ENCODE results near the gene TMEFF2.

Gene TMEFF2

DNA sequence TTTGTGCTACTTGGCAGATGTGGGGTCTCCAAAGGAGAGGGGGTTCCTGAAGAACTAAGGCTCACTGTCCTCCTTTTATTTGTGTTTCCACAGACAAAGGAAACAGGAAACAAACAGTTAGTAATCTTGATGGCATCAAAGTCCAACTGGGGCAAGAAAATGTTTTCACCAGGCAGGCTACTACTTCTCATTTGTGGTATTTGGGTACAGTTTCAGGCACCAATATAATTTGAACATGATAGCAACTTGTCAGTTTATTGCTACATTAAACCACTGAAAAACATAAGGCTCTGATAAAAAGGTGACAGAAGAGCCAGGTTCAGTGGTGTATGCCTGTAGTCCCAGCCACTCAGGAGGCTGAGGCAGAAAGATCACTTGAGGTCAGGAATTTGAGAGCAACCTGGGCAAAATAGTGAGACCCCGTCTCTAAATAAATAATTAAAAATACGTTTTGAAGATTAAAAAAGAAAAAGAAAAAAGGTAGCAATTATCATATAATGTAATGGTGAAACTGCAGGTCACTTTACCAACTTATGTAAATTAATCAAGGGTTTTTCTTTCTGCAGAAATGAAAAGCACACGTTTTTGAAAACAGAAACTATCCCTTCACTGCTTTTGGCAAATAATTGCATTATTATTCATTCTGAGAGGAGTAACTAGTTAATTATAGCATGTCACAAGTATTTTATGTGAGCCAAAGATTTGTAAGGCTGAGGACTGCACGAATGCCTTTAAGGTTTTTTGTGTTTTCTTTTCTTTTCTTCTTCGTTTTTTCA is 190.4 kb downstream of the TMEFF2 start:
- DNase-seq, result no peak

DNA sequence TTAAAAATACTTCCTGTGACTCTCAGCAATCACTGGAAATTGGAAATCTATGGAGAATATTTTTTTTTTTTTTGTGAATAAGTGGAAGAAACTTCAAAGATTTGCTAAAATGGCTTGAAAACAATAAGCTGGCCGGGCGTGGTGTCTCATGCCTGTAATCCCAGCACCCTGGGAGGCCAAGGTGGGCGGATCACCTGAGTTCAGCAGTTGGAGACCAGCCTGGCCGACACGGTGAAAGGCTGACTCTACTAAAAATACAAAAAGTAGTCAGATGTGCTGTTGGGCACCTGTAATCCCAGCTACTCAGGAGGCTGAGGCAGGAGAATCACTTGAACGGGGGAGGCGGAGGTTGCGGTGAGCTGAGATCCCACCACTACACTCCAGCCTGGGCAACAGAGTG is 192.3 kb downstream of the TMEFF2 start:
- DNase-seq, result no peak

DNA sequence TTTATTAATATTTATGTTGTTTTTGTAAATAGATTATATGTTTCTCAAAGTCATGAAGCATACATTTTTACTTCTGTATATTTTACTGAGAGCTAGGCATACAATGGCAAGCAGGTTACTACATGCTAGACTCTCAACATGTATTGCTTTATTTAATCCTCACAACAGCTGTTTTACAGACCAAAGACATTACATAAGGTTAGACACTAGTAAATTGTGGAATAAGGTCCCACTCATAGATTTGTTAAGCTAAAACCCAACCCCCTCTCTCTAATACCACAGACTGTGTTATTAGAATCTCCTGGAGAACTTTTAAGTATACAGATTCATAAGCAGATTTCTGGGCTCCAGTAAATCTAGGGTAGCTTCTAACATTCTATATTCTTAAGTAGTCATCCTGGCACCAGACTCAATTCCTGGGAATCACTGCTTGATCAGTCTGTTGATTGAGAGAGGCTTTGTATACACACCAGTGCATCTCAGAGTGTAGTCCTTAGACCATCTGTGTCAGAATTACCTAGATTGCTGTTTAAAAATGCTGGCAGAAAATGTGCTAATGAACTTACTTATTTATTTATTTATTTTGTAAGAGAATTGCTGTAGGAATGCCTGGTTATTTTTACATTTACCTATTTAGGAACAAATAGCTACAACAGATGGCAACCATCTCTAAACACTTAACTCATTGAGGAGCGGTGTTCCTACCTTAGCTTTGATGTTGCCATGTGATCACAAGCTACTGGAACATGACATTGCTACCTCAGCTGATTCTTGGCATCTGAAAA is 194.3 kb downstream of the TMEFF2 start:
- DNase-seq, result no peak

DNA sequence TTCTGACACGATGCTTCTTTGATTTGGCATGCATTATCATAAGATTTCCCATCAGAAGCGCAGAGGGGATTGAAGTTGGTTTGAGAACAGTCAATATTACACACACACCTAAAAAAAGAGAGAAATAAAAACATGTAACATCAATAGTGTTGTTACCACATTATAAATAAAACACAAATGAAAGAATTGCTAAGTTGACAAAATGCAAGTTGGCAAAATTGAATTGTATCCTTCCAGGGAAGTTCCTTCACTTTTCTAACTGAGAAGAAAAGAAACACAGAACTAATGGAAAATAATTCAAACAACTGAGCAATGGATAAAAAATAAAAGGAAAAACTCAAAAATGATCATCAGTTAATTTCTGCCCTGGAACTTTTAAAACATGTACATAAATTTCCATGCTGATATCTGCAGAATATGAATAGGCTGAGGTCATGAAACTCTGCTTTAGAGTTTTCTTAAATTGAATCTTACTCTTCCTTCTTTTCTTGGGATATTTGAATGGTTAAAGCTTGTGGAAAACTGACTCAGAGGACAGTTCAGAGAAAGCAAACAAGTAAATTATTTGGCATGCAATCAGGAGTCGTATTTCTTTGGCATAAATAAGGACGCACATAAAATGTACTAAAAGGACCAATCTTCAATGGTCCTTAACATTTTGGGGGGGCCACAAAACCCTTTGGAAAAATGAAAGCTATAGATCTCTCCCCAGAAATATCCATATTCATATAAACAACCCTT is 195.5 kb downstream of the TMEFF2 start:
- DNase-seq, result no peak

DNA sequence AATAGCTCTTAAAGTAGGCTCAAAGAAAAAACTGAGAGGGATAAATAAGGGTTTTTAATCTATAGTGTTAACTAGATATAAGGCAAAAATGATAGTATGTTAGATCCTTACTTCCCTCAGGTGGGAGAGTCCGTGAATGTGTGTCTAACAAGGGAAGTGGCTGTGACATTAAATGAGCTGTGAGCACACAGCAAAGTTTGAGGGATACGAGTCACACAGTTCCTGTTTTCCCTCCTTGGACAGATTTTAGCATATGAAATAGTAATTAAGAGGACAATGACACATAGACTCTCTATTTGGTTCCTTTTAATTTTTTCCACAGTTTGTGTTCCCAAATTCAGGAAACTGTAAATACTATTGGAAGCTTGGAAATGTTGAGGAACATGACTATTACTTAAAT is 199.4 kb downstream of the TMEFF2 start:
- DNase-seq, result no peak

DNA sequence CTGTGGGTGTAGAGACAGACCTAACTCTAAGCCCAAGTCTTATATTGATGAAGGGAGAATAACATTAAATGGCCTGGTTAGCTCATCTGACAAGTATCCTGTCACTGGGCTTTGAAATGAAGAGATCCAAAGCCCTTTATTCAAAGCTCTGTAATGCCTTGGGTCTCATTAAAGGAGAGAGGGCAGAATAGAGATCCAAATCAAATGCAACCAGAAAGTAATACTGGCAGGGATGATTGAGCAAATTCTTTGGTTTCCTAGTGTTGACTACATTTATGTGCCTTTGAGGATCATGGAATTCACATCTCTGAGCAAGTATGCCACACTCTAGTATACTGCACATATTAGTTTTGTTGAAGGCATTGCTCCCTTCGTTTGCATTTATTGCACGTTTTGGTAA is 200.0 kb downstream of the TMEFF2 start:
- no peak for DNase-seq

DNA sequence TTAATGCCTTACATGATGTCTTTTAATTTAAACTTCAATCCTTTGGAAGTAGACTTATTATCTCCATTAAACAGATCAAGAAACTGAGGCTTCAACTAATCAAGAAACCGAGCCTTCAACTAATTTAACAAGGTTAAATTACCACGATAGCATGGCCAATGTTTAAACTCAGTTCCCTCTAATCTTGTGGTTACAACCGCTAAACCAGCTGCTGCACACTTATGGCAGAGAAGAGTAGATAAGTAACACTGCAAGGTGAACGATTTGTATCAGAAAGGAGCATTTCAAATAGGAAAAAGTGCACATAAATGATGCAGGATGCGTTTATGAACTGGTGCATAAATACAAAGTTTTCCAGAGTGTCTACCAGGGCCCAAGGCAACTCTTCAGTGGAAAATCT is 203.3 kb downstream of the TMEFF2 start:
- no peak for DNase-seq

DNA sequence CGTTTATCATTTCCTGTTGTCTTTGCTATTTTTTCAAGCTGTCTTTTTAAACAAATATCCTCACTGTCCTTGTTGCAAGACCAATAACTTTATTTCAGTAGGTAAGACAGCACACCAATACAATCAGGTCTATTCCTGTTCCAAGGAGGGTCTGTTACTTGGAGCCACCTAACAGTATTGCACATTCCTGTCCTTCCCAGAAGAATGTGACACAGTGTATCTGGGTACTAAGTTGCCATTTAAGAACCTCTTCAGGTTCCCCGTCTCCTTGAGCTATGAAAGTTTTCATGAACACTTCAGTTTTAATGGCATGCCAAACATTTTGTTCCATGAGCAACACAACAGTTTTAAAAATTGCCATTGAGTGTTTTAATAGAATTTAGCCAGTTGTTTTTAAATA is 209.0 kb downstream of the TMEFF2 start:
- no peak for DNase-seq

DNA sequence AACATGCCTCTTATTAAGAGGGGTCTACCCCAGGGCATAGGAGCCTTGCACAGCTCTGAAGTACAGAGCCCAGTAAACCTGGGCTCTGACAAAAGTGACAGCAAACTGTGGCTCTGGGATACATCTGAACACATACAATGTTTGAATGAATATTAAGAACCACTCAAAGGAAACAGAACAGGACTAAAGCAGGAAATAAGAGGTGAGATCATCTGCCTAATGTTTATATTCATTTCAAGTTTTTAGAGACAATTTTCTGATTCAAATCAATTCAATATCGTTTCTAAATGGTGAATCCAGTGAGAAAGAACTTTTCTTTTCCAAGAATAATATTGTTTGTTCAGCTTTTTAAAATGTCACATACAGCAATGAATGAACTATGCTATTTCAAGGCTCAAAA is 211.1 kb downstream of the TMEFF2 start:
- no peak for DNase-seq

DNA sequence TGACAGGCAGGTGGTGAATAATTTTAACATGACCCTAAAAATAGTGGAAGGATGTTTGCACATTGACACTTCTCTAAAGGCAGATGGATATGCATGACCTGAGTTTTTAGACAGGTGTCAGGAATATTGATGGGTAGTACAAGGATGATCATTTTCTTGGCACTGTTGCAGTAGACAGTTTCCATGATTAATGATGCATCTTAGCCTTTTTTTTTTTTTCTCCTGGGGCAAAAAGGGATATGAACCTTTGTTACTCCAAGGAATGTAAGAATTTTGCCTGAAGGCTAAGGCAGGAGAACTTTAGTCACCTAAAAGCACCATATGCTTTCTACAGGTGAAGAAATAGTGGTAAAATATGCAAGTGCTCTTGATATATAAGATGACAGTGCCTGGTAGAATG is 211.5 kb downstream of the TMEFF2 start:
- no peak for DNase-seq

DNA sequence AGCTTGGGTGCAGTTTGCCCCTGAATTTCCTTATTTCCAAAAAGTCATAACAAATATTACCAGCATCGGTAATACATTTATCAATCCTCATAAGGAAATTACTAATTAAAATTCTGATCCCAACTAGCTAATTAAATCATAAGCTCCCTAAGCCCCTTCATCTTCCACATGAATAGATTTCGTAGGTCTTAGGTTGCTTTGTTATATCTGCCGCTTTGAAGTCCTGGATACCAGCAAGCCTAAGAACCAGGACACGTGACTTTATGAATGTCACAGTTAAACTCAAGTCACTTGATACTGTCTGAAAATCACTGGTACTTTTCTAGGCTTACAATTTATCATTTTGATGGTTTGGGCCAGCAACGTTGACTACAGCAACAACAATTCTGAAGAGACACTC is 213.0 kb downstream of the TMEFF2 start:
- no peak for DNase-seq

DNA sequence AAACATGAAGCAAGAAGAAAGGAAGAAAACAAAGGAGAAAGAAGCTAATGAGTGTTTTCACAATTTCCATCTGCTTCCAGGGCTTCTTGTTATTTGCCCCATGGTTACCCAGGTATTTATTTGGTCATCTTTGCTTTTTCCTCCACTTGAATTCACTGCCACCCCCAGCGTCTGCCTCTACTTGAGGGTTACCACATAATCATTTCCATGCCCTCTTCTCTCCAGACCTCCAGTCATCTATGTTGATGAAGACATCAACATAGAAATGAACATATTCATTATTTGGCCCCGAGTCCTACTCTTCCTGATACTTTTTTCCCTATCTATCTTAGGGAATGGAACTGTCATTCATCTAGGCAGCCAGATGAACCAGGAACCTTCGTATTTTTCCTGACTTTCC is 214.2 kb downstream of the TMEFF2 start:
- no peak for DNase-seq

DNA sequence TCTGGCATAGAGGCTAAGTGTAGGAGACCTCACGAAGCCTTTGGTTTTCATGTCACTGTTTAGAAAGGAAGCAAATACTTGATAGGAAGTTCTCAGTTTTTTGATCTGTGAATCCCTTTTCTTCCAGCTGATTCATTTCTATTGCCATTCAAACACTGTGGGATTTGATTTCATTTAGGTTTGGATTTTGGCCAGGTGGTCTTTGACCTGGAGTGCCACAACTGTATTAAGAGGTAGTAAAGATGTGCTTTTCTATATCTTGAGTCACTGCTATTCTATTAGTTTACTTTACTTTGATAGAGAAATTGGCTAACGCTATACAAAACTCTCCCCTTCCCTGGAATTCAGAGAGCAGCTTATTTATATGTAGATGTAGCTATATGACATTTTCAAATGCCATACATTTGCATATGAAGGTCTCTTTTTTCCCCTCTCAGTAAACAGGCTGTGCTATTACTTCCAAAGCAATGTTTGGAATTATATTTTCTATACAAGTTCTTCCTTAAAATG is 215.5 kb downstream of the TMEFF2 start:
- no peak for DNase-seq

DNA sequence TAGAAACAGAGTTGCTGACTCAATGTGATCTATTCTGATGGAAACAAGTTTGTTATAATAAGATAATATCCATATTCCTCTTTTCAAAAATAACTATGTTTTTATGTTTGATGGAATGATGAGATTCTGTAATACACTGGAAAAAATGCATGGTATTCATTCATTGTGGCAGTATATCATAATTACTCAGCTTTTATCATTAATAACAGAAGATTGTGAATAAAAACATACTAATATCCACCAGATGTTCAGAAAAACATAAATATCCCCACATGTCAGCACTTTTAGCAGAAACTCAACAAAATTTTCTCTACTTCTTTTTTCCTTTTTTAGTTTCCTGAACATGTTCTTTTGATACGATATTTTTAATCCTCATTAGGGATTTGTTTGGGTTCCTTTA is 217.0 kb downstream of the TMEFF2 start:
- DNase-seq, result no peak

DNA sequence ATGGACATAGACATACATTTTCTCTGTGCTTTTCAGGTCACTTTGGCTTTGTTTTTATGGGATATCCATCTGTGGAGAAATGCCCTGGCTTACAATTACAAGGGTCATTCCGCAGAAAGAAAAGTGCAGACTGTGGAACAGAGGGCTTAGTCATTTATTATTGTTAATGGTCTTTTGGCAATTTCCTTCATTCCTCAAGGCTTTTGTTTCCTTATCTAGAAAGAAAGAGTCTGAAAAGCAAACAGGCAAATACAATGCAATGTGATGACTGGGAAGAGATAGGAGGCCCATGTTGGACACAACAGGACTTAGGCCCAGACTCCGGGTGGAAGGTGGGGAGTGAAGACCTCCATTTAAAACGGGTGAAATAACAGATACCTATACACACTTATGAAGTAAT is 218.3 kb downstream of the TMEFF2 start:
- DNase-seq, result no peak

DNA sequence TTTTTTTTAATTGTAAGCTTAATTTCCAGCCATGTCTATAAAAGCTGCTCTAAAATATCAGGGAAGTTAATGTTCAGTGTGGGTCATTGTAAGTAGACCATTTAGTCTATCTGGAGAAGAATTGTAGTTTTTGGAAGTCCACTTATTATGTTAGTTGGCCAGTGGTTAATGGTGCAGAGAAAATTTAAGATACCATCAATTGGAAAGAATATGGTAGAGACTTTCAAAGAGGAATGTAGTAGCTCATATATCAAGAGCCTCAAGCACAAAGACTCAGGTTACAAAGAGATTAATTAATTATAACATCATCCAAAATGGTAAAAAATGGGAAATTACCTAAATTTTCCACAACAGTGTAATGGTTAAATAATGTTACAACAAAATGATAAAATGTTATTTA is 220.1 kb downstream of the TMEFF2 start:
- DNase-seq, result no peak

DNA sequence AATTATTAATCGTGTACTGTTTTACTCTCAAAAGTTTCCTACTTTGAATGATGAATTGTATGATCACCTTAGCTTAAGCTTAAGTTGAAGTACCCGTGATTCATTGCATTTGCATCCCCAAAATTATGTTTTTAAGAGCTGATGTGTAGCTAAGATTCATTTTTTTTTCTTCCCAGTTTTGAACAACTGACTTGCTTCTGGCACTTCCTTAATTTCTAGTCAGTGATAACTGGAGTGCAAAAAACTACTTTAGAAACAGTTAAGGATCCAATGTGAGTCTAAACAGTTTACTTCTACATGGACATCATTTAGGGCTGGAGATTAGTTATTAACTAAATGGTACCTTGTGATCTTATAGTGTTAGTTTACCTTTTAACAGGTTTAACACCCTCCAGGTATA is 223.9 kb downstream of the TMEFF2 start:
- DNase-seq, result no peak

DNA sequence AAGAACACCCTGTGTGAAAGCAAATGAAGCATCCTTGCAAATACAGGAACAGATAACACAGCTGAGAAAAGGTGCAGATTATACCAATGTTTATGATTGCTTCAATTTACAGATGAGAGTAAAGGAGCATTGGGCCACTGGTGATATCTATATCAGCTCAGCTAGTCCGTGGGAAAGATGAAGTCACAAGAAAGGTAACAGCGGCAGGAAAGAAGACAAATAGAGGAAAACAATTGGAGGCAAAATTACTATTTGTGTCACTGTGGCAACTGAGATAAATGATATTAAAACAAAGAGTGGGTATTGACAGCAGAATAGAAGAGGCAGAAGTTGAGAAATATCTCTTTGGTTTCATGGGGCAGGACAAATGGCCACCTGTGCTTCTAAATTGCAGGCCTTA is 226.6 kb downstream of the TMEFF2 start:
- DNase-seq, result no peak

DNA sequence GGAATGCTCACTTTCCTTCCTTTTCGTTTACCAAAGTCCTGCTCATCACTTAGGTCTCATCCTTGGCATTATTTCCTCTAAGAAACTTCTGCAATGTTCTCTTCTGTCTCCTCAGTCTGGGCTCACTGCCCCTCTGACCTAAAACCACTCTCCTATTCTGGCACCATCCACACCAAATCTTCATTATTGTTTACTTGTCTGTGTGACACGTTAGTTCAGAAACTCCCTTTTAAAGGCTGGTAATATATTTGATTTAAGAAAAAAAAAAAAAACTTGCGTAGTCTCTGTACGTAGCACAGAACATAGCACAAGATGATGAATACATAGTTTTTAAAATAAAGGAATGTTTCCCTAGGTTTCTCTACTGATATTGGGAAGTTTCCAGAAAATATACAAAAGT is 229.0 kb downstream of the TMEFF2 start:
- DNase-seq, result no peak

DNA sequence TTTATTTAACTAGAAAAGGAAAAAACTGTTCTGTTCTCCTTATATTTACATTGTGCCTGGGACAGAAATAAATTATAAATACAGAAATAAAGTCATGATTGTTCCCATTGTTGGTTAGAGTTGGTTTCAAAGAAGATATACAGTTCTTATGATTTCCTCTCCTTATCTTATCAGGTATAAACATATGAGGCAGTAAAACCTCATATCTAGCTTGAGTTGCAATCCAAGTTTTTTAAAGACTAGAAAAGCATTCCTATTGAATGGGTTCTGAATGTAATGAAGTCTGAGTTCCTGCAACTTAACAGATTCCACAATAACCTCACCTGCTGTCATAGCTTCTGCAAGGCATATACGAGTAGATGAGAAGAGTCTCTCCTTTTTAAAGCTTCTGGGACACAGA is 233.2 kb downstream of the TMEFF2 start:
- no peak for DNase-seq

DNA sequence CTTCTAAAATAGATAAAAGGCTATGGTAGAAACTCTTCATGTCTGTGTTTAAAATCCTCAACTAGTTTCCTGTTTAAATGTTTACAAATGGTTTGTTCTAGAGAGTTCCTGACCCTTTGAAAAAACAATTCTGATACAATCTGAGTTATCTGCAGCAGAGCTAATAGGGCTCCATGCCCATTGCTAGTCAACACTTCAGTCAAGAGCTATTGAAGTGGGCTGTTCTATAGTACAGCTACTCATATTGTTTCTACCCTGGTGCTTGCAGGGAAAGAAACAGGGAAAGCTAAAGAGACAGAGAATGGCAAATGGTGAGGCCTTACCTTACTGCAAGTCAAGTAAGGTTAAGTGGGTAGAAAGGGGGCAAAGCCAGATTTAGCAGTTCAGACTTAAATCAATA is 235.5 kb downstream of the TMEFF2 start:
- no peak for DNase-seq

DNA sequence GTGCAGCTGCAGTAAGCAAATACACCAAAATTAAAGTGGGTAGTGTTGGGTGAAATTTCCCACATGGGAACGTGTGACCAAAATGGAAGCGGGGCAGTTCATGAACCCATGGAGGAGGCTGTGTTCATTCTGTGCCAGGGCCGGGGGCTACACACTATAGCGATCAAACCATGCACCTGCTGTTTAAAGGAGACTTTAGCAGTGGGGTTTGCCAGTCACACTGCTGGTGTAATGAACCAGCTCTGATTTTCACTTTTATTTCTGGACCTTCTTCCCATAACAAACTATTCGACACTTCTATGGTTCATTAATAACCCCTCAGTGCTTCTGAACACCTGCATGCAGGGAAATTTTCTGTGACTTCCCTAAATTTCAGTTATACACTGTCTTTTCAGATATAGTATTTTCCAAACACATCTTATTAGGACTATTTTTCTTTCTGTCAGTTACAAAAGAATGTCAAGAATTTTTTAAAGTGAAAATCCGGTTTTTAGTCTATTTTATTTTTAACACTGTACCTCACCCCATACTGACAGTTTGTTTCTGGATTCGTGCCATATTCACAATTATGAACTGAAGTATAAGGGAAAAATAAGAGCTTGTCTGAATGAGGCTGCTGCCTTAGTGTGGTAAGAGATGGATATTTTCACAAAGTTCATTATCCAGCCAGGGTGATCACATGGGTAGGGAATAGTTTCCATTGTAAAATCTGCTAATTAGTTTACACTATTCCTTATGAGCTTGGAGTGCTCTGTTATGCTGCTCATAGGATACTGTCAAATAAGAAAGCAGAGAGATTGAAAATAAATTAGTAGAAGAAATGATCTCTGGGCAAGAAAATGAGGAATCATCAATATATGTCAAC is 236.5 kb downstream of the TMEFF2 start:
- no peak for DNase-seq

DNA sequence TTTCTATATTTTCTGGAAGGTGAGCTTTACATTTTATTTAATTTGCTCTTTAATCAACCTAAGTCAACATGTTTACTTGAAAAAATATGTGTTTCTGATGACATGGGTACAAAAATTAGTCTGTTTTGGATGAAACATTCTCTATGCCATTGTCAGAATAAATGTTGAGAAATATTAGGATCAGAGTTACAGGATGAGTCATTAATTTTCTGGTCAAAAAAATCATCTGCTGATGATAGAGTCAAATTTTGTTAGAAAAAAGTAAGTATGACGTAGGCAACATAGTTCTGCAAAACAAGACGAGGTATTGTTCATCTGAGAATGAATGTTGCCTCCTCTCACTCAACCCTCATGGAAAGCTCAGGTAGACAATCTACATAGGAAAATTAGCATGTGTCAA is 240.3 kb downstream of the TMEFF2 start:
- DNase-seq, result no peak

Measured in RPMI8226 (cell line).